Heart left ventricle (tissue), 13 donors: ENCODE results near the gene UNC80.

Source experiments
- POLR2A ChIP-seq, 2 donors: fragments of 450-650 bp; IDR thresholded peaks; one replicate each; pipeline ENCODE4 v1.6.1; 2017; ENCODE audit warnings: antibody characterized with exemption in 2 of 2, mild to moderate bottlenecking in 2 of 2, moderate library complexity in 2 of 2
- TF ChIP-seq, protein P1 (sequence below), 12 donors: fragments of 200-600 bp; sonication (generic) in 4 of 12; IDR thresholded peaks; one replicate each; pipeline versions ENCODE4 v1.5.0 to v1.8.0; 2018 to 2022; ENCODE audit warnings: antibody characterized with exemption in 12 of 12, mild to moderate bottlenecking in 5 of 12
- donor health status: ischemic (EF 13 %, LVEDD 7.1; RV severe dilation, severe dysfunction).
- donor health status: DM: no; HTN: yes; CAD: no.
- donor health status: DM: no; HTN: no; CAD: no.
- donor health status: ischemic (EF 25% LVEDD 6.9; RV normal size, moderate dysfunction).
- donor health status: ischemic (EF 25% LVEDD 5.7; RV mildly dilated, moderate dysfunction).
- donor health status: ischemic (EF 35%, LVEDD 5.7; RV mildly dilated, moderate dysfunction).
- donor health status: nonischemic (EF 11% LVEDD 7.7; RV severe dilation, severe dysfunction).
- donor health status: DM: yes; HTN: yes; CAD: no.
- donor health status: PGD.
- donor health status: ischemic (EF 29% LVEDD 5.4; RV normal size, mild dysfunction).
- donor health status: nonischemic (EF 23%, LVEDD 6.1; RV moderate dilation, normal function).

GRCh38 chr2:210038078-210038477 is 266.4 kb downstream of the UNC80 start:
- TF ChIP-seq, protein P1, sequence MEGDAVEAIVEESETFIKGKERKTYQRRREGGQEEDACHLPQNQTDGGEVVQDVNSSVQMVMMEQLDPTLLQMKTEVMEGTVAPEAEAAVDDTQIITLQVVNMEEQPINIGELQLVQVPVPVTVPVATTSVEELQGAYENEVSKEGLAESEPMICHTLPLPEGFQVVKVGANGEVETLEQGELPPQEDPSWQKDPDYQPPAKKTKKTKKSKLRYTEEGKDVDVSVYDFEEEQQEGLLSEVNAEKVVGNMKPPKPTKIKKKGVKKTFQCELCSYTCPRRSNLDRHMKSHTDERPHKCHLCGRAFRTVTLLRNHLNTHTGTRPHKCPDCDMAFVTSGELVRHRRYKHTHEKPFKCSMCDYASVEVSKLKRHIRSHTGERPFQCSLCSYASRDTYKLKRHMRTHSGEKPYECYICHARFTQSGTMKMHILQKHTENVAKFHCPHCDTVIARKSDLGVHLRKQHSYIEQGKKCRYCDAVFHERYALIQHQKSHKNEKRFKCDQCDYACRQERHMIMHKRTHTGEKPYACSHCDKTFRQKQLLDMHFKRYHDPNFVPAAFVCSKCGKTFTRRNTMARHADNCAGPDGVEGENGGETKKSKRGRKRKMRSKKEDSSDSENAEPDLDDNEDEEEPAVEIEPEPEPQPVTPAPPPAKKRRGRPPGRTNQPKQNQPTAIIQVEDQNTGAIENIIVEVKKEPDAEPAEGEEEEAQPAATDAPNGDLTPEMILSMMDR (IDR thresholded peaks at IDR 0.05) = no peak
- TF ChIP-seq POLR2A (IDR thresholded peaks at IDR 0.05) = no peak
